Measurements from ENCODE around the gene TCEA2.
A peak's percentile ranks its signal among the peaks of the same experiment; 100 is the strongest.

Gene TCEA2

DNA sequence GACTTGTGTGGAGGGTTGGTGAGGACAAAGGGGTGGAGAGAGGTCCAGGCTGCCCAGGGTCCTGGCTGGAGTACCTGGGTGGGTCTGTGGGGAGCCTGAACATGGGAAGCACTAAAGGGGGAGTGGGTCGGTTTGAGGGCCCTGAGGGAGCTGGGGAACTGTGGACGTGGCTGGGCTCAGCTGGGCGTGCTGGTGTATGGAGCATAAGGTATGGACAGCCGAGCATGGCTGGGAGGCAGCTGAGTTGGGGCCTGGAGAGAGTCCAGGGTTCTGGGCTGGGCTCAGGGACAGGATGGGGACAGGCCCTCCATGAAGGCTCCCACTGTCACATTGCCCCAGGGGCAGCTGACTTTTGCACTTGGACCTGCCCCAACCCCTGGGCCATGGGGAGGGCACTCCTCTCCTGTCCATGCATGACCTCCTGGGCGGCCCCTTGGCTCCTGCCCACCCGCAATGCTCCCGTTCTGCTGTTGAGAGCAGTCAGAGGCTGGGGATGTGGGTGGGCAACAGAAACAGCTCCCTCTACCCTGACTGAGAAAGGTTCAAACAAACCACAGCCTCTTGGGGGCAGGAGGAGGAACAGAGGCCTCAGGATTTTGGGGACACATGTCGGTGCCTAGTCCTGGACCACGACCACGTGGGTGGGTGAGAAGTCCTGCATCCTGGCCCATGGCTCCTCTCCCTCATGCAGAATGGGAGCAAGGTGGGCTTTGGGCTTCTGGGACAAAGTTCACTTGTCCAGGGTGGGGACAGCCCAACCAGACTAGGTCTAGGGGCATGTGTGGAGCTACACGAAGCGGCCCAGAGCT lies 22.6 kb upstream of the TCEA2 start:
- no peak for DNase-seq (ENCODE audit: low read depth)
- TF ChIP-seq, protein P1, sequence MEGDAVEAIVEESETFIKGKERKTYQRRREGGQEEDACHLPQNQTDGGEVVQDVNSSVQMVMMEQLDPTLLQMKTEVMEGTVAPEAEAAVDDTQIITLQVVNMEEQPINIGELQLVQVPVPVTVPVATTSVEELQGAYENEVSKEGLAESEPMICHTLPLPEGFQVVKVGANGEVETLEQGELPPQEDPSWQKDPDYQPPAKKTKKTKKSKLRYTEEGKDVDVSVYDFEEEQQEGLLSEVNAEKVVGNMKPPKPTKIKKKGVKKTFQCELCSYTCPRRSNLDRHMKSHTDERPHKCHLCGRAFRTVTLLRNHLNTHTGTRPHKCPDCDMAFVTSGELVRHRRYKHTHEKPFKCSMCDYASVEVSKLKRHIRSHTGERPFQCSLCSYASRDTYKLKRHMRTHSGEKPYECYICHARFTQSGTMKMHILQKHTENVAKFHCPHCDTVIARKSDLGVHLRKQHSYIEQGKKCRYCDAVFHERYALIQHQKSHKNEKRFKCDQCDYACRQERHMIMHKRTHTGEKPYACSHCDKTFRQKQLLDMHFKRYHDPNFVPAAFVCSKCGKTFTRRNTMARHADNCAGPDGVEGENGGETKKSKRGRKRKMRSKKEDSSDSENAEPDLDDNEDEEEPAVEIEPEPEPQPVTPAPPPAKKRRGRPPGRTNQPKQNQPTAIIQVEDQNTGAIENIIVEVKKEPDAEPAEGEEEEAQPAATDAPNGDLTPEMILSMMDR (IDR thresholded peaks at IDR 0.05; ENCODE audit: low read depth, low read length, missing control alignments), result no peak
- no peak overlapping the region for H3K4me3 ChIP-seq (ENCODE audit: low read depth, low read length)

DNA sequence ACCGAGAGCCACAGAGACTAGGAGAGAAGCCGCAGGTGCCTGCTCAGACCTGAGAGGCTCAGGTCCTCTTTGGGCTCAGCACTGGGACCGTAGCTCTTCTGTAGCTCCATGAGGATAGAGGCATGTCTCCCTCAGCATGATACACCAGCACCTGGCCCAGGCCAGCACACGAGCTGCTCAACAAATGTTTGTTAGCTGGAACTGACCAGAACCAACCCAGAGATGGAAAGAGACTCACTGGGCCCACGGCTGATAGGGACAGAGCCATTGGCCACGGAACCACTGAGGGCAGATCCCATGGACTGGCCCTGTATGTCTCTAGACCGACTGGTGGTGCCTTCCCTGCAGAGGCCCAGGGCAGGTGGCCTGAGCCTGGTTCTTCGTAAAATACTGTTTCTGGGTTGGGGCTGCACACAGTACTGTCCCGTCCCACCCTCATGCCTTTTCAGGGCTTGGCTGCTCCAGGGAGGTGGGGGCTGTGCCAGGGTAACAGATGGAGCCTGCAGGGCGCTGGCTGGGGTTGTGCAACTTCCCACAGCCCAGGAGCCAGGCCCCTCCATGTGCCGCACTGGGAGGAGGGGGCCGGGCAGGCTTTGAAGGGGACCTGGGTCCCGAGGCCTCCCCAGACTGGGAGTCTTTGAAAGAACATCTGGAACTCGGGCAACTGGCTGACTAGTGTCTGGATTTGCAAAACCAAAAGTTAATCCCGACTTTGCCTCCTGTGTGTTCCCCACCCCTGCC lies 21.8 kb upstream of the TCEA2 start:
- no peak for DNase-seq (ENCODE audit: low read depth)
- no peak overlapping the region for H3K4me3 ChIP-seq (ENCODE audit: low read depth, low read length)
- TF ChIP-seq, protein P1 (IDR thresholded peaks at IDR 0.05; ENCODE audit: low read depth, low read length, missing control alignments), result no peak

DNA sequence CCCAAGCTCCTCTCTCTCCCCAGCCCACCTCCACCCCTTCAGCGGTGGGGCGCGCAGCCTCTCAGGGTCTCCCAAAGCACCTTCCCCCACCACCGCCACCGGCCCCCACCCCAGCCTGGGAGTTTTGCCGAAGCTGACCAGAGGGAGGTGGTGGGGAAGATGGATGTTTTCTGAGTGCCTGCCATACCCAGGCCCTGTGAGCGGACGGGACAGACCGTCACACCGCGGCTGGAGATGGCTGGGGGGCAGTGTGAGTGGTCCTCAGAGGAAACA lies 21.3 kb upstream of the TCEA2 start:
- peak overlapping the region; percentile 74 for H3K4me3 ChIP-seq (ENCODE audit: low read depth, low read length)
- DNase-seq (ENCODE audit: low read depth), result no peak
- TF ChIP-seq, protein P1 (IDR thresholded peaks at IDR 0.05; ENCODE audit: low read depth, low read length, missing control alignments), result no peak

DNA sequence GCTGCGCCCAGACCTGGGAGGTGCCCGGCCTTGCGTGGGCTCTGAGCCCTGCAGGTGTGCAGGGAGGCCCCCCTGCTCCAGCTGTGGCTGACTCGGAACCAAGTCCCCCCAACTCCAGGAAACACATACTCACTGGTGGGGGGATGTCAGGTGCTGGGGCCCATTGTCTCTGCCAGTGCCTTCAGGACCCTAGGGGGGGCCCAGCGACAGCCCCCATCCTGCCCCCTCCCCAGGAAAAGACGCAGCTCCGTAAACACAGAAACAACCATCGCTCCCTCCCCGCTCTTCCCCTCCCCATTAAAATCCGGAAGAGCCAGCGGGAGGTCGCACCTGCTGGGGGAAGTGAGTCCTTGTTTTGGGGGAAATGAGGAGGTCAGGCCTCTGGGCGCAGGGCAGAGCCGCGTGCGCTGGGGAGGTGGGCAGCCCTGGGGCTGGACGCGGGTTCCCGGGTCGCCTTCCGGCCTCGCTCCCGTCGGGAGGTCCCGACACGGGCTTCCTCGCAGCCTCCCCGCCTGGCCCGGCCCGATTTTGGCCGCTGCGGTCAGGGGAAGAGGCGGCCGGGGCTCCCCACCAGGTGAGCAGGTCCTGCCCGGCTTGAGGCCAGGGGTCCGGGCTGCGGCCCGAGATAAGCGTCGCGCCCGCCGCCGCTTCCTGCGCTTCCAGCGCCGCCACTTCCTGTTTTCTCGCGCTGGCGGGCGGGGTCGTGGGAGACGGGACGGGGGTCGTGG lies 20.8 kb upstream of the TCEA2 start:
- no peak for DNase-seq (ENCODE audit: low read depth)
- TF ChIP-seq, protein P1 (IDR thresholded peaks at IDR 0.05; ENCODE audit: low read depth, low read length, missing control alignments), result no peak
- peak overlapping the region; percentile 74 for H3K4me3 ChIP-seq (ENCODE audit: low read depth, low read length)

DNA sequence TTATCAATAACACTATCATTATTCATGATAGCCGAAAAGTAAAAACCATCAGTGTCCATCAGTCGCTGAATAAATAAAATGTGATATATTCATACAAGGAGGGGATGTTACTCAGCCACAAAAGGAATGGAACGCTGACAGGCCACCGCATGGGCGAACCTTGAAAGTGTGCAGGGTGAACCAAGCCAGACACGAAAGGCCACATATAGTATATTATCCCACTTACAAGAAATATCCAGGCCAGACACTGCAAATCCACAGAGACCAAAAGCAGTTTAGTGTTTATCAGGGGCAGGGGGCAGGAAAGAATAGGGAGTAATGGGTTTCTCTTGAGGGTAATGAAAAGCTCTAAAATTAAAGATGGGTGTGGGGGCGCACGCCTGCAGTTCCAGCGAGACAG lies 19.2 kb upstream of the TCEA2 start:
- TF ChIP-seq, protein P1 (IDR thresholded peaks at IDR 0.05; ENCODE audit: low read depth, low read length, missing control alignments), result no peak
- DNase-seq (ENCODE audit: low read depth), result no peak
- no peak overlapping the region for H3K4me3 ChIP-seq (ENCODE audit: low read depth, low read length)

DNA sequence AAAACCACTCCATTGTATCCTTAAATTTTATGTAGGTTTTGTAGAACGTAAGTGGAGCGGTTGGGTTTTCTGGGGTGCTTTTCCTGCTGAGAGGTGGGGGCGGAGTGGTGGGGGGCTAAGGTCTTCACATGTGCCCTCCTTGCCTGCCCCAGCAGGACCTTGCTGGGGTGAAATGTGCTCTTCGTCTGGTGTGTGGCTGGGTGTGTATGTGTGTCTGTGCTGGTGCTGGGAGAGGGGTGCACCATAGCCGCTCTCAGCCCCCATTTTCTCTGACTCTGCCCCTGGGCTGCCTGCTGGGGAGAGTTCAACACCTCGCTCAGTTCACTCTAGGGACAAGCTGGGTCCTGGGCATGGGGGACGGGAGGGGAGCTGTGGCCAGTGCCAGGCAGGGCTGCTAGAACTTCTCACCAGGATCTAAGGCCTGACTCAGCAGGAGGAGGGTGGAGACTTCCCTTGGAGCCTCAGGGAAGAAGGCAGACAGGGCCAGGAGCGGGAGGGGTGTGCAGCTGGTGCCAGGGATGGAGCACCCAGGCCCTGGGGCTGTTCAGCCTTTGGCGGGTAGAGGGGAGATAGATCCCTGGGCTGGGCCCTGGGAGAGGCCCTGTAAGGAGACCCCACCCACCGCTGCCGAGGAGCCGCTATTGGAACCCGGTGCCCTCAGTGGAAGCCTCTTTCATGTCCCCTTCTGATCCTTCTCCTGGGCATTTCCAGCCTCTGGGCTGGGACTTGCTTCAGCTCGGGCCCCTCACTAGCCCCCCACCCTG lies 18.3 kb upstream of the TCEA2 start:
- no peak for DNase-seq (ENCODE audit: low read depth)
- no peak overlapping the region for H3K4me3 ChIP-seq (ENCODE audit: low read depth, low read length)
- TF ChIP-seq, protein P1 (IDR thresholded peaks at IDR 0.05; ENCODE audit: low read depth, low read length, missing control alignments), result no peak

All from GM12864 (cell line).